Right lobe of liver (tissue), 6 donors: Measurements from ENCODE around the gene MS4A18. TPM values are rescaled to one million over a fixed set of nuclear protein-coding genes. Genes with fewer than 3 reads are reported as not detected.
"Not testable (repeated sequence)": the region's sequence is repeated elsewhere in the genome, so short reads cannot be mapped to it uniquely, and the experiment has no call there.

Experiments
- ATAC-seq, 4 donors: fragments of 200-7000 bp; cut with Tn5 transposase; one replicate each; pipeline ENCODE4 v1.9.1; 2020; ENCODE audit warnings: mild to moderate bottlenecking in 4 of 4, moderate library complexity in 4 of 4
- DNase-seq, 3 donors: peaks; one replicate each; pipeline ENCODE4 v3.0.0-alpha.2; 2020
- H3K27ac ChIP-seq, 3 donors: fragments of 200-600 bp; one replicate each; pipeline ENCODE4 v1.8.0; 2022
- H3K27me3 ChIP-seq, 2 donors: fragments of 200-600 bp; one replicate each; pipeline ENCODE4 v1.8.0; 2022
- H3K36me3 ChIP-seq, 4 donors: fragments of 200-600 bp; sonication (generic) in 1 of 4; one replicate each; pipeline versions ENCODE4 v1.5.1 to v1.8.0; 2017 to 2022; ENCODE audit warnings: control low read depth in 1 of 4
- H3K4me1 ChIP-seq, 4 donors: fragments of 200-600 bp; sonication (generic) in 1 of 4; one replicate each; pipeline versions ENCODE4 v1.5.1 to v1.8.0; 2017 to 2022; ENCODE audit warnings: control low read depth in 1 of 4
- H3K4me3 ChIP-seq, 3 donors: fragments of 200-600 bp; one replicate each; pipeline ENCODE4 v1.8.0; 2022
- H3K9me3 ChIP-seq, 4 donors: fragments of 200-600 bp; sonication (generic) in 1 of 4; one replicate each; pipeline versions ENCODE4 v1.5.1 to v1.8.0; 2017 to 2022; ENCODE audit warnings: control low read depth in 1 of 4
- POLR2A ChIP-seq: fragments of 450-650 bp; IDR thresholded peaks from one replicate; pipeline ENCODE4 v1.6.1; 2017; ENCODE audit warnings: antibody characterized with exemption, mild to moderate bottlenecking
- WGBS: methylation state at CpG from one replicate; pipeline ENCODE4 v1.1.6; 2018; ENCODE audit warnings: low coverage, low lambda C conversion rate; ENCODE audit not compliant: insufficient coverage; ENCODE audit errors: missing lambda C conversion rate; 5-methylcytosine and 5-hydroxymethylcytosine counted together
- intact Hi-C, 2 donors: fragments of 100-400 bp; cut with DNase I; formaldehyde crosslinking; loops; one replicate each; pipeline versions ENCODE4 v1.11.2 to v1.14.1; 2022
- long read RNA-seq: library from polyadenylated mRNA; unstranded; transcript quantifications from one replicate; pipeline ENCODE4 v2.0.0, GENCODE V29; 2019
- total RNA-seq, 6 experiments: library from RNA; depleted of rRNA in 2 of 6; stranded (reverse); fragments of >200 nt in 2 of 6; fragmentation: NEBNext Ultra II Directional in 3 of 6; extraction: Animal tissue kit (Norgen Biotek cat#: 25700) in 3 of 6; gene quantifications; one replicate each; pipeline versions ENCODE4 v1.1.0 to v1.2.4, GENCODE V29; 2016 to 2023
- TF ChIP-seq, protein P1 (sequence below), 4 donors: fragments of 200-600 bp in 3 of 4; fragments of 450-650 bp in 1 of 4; IDR thresholded peaks; one replicate each; pipeline versions ENCODE4 v1.5.1 to v1.8.0; 2016 to 2022; ENCODE audit warnings: antibody characterized with exemption in 4 of 4, mild to moderate bottlenecking in 2 of 4
- donor health status: DM: no; HTN: yes; CAD: no.
- donor health status: DM: no; HTN: no; CAD: no.
- donor health status: DM: no; HTN: no; CAD: no.
- donor health status: DM: no; HTN: yes; CAD: no.
- donor health status: DM: no; HTN: yes; CAD: no.

MS4A18 gene
- not detected for total RNA-seq
- long read RNA-seq = 0 reads

DNA sequence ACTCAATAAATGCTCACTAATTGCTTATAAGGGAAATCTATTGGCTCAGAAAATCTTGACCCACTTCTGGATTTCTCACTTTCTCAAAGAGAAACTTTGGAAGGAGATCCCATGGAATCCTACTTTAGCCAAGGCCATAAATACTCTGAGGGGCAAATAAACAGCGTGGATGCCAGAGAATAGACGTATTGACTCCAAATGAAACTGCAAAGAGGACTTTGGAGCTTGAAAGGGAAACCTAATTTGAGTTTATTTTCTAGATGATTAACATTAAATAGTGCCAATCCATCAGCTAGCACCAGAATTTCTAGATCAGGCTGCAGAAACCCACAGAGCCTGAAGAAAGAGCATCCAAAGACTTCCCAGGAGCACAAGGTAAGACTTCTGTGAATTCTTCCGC is at the start of gene MS4A18:
Gene MS4A18 (plus strand): TSS at position 301 of the 400 bp plus-strand sequence.
- ATAC-seq (no peak), DNase-seq (no peak)
- H3K4me3 ChIP-seq = no peak within 1 kb of the TSS
- no peak within 1 kb of the TSS for H3K27ac ChIP-seq
- H3K36me3 ChIP-seq = no peaks in the 10 kb centered on the region
- intact Hi-C loops = no loop called here
- TF ChIP-seq, protein P1, sequence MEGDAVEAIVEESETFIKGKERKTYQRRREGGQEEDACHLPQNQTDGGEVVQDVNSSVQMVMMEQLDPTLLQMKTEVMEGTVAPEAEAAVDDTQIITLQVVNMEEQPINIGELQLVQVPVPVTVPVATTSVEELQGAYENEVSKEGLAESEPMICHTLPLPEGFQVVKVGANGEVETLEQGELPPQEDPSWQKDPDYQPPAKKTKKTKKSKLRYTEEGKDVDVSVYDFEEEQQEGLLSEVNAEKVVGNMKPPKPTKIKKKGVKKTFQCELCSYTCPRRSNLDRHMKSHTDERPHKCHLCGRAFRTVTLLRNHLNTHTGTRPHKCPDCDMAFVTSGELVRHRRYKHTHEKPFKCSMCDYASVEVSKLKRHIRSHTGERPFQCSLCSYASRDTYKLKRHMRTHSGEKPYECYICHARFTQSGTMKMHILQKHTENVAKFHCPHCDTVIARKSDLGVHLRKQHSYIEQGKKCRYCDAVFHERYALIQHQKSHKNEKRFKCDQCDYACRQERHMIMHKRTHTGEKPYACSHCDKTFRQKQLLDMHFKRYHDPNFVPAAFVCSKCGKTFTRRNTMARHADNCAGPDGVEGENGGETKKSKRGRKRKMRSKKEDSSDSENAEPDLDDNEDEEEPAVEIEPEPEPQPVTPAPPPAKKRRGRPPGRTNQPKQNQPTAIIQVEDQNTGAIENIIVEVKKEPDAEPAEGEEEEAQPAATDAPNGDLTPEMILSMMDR (IDR thresholded peaks at IDR 0.05) = no peak
- no peak for TF ChIP-seq POLR2A
- H3K4me1 ChIP-seq = no peaks in the 10 kb centered on the region
- no peaks in the 10 kb centered on the region for H3K9me3 ChIP-seq
- H3K27me3 ChIP-seq = no peaks in the 10 kb centered on the region
- WGBS = 52% methylated on average over 3 of the region's 3 CpGs

DNA sequence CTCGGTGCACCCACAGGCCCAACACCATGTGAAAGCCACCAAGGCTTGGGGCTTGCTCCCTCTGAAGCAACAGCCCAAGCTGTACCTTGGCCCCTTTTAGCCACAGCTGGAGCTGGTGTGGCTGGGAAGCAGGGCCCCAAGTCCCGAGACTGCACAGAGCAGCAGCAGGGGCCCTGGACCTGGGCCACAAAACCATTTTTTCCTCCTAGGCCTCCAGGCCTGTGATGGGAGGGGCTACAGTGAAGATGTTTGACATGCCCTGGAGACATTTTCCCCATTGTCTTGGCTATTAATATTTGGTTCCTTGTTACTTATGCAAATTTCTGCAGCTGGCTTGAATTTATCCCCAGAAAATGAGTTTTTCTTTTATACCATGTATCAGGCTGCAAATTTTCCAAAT is 46.3 kb upstream of the MS4A18 start:
- H3K27ac ChIP-seq, DNase-seq, intact Hi-C loops, ATAC-seq, H3K9me3 ChIP-seq, H3K4me3 ChIP-seq, H3K36me3 ChIP-seq, H3K27me3 ChIP-seq, H3K4me1 ChIP-seq: not testable (repeated sequence)
- WGBS = 67% methylated on average over 2 of the region's 2 CpGs

GRCh38 chr11:60679879-60680278 is 44.6 kb upstream of the MS4A18 start:
- Histone ChIP-seq H3K4me1 (no peaks in the 10 kb centered on the region), H3K27ac (no peak overlapping the region), H3K27me3 (no peaks in the 10 kb centered on the region), H3K4me3 (no peak overlapping the region), H3K36me3 (no peaks in the 10 kb centered on the region), H3K9me3 (no peaks in the 10 kb centered on the region)
- ATAC-seq (no peak), DNase-seq (no peak)
- no peak for TF ChIP-seq POLR2A
- TF ChIP-seq, protein P1 (IDR thresholded peaks at IDR 0.05) = no peak
- intact Hi-C loops = no loop called here

GRCh38 chr11:60680455-60681119 is 43.9 kb upstream of the MS4A18 start:
- H3K4me3 ChIP-seq = no peak overlapping the region
- WGBS = 44% methylated on average over 3 of the region's 3 CpGs
- H3K4me1 ChIP-seq = no peaks in the 10 kb centered on the region
- ATAC-seq = peak in 1 of 4 donors; percentile 38
- no peak overlapping the region for H3K27ac ChIP-seq
- no peak for TF ChIP-seq POLR2A
- TF ChIP-seq, protein P1 (IDR thresholded peaks at IDR 0.05) = no peak
- H3K27me3 ChIP-seq = no peaks in the 10 kb centered on the region
- intact Hi-C loops = no loop called here
- no peaks in the 10 kb centered on the region for H3K36me3 ChIP-seq
- no peaks in the 10 kb centered on the region for H3K9me3 ChIP-seq
- no peak for DNase-seq

GRCh38 chr11:60684541-60684848 is 40.0 kb upstream of the MS4A18 start:
- DNase-seq, H3K9me3 ChIP-seq, H3K27me3 ChIP-seq, H3K36me3 ChIP-seq, H3K4me1 ChIP-seq, H3K4me3 ChIP-seq, intact Hi-C loops, ATAC-seq, H3K27ac ChIP-seq: not testable (repeated sequence)
- 65% methylated on average over 2 of the region's 2 CpGs for WGBS

- no CpG with 5 or more reads among the region's 5 CpGs for WGBS
- ATAC-seq (no peak), DNase-seq (no peak)
- H3K4me1 ChIP-seq = no peaks in the 10 kb centered on the region
- no peak overlapping the region for H3K4me3 ChIP-seq
- H3K27ac ChIP-seq = no peak overlapping the region
- H3K36me3 ChIP-seq = no peaks in the 10 kb centered on the region
- no peaks in the 10 kb centered on the region for H3K27me3 ChIP-seq
- TF ChIP-seq, protein P1 (IDR thresholded peaks at IDR 0.05) = no peak
- TF ChIP-seq POLR2A = no peak
- H3K9me3 ChIP-seq = no peaks in the 10 kb centered on the region
- intact Hi-C loops = no loop called here
These were observed 32.9 kb upstream of the MS4A18 start for GRCh38 chr11:60691661-60692060.
